GM23338 (cell line): Measurements from ENCODE around the gene ZNF440. TPM values are rescaled to one million over a fixed set of nuclear protein-coding genes. Genes with fewer than 3 reads are reported as not detected.

ENCODE experiments used
- ATAC-seq: fragments of 200-7000 bp; cut with Tn5 transposase; 3 replicates; pipeline ENCODE4 v1.9.1; 2020
- DNase-seq: peaks from one replicate; pipeline ENCODE4 v3.0.0-alpha.2; 2015; ENCODE audit warnings: low spot score
- H2AFZ ChIP-seq: fragments of 200-600 bp; sonication (generic); 2 replicates; pipeline ENCODE4 v1.8.0; 2016; ENCODE audit warnings: antibody characterized with exemption, mild to moderate bottlenecking, moderate library complexity
- H3F3A ChIP-seq: fragments of 200-600 bp; sonication (generic); replicated peaks from 2 replicates; pipeline ENCODE4 v1.8.0; 2017; ENCODE audit warnings: antibody characterized with exemption, mixed run types, low read depth
- H3K27ac ChIP-seq: fragments of 200-600 bp; sonication (generic); 2 replicates; pipeline ENCODE4 v1.6.1; 2016; ENCODE audit warnings: low read depth
- H3K27me3 ChIP-seq: fragments of 200-600 bp; sonication (generic); 2 replicates; pipeline ENCODE4 v1.8.0; 2016; ENCODE audit warnings: mild to moderate bottlenecking, mixed run types, moderate library complexity; ENCODE audit not compliant: insufficient read depth
- H3K36me3 ChIP-seq: fragments of 200-600 bp; sonication (generic); 2 replicates; pipeline ENCODE4 v1.8.0; 2016; ENCODE audit warnings: mild to moderate bottlenecking; ENCODE audit not compliant: insufficient read depth
- H3K4me1 ChIP-seq: fragments of 200-600 bp; sonication (generic); 2 replicates; pipeline ENCODE4 v1.8.0; 2016; ENCODE audit warnings: mild to moderate bottlenecking, moderate library complexity; ENCODE audit not compliant: insufficient read depth
- H3K4me2 ChIP-seq: fragments of 200-600 bp; sonication (generic); 2 replicates; pipeline ENCODE4 v1.7.1; 2017; ENCODE audit warnings: mixed run types
- H3K4me3 ChIP-seq: fragments of 200-600 bp; sonication (generic); 2 replicates; pipeline ENCODE4 v1.6.1; 2016; ENCODE audit warnings: mixed run types
- H3K79me2 ChIP-seq: fragments of 200-600 bp; sonication (generic); replicated peaks from 2 replicates; pipeline ENCODE4 v1.8.0; 2017; ENCODE audit warnings: mild to moderate bottlenecking; ENCODE audit not compliant: insufficient read depth
- H3K9me2 ChIP-seq: fragments of 200-600 bp; sonication (generic); 2 replicates; pipeline ENCODE4 v1.8.0; 2017; ENCODE audit not compliant: insufficient read depth
- H4K20me1 ChIP-seq: fragments of 200-600 bp; sonication (generic); replicated peaks from 2 replicates; pipeline ENCODE4 v1.8.0; 2017; ENCODE audit warnings: mild to moderate bottlenecking; ENCODE audit not compliant: insufficient read depth
- H3K27ac Mint-ChIP-seq: 2 replicates; pipeline ENCODE4 v1.8.0; 2020; ENCODE audit warnings: inconsistent platforms, mild to moderate bottlenecking, moderate library complexity, mixed read lengths
- H3K27me3 Mint-ChIP-seq: 3 replicates; pipeline ENCODE4 v1.8.0; 2022; ENCODE audit warnings: low read depth, mild to moderate bottlenecking, moderate library complexity, mixed read lengths, inconsistent platforms; ENCODE audit not compliant: insufficient read depth, poor library complexity
- H3K36me3 Mint-ChIP-seq: 3 replicates; pipeline ENCODE4 v1.8.0; 2021; ENCODE audit warnings: low read depth, mild to moderate bottlenecking, inconsistent platforms, moderate library complexity, mixed read lengths
- H3K4me1 Mint-ChIP-seq: 3 replicates; pipeline ENCODE4 v1.8.0; 2020; ENCODE audit warnings: mild to moderate bottlenecking, inconsistent platforms, mixed read lengths
- H3K4me3 Mint-ChIP-seq: 3 replicates; pipeline ENCODE4 v1.8.0; 2021; ENCODE audit warnings: moderate library complexity, mild to moderate bottlenecking, inconsistent platforms, mixed read lengths
- H3K9me3 Mint-ChIP-seq: 3 replicates; pipeline ENCODE4 v1.8.0; 2020; ENCODE audit warnings: moderate library complexity, mild to moderate bottlenecking, inconsistent platforms, mixed read lengths
- CREB1 ChIP-seq: fragments of 250-450 bp; sonication (Bioruptor Pico); IDR thresholded peaks from 2 replicates; pipeline ENCODE4 v1.5.0; 2020; ENCODE audit warnings: low read depth, mild to moderate bottlenecking, moderate library complexity
- CTCF ChIP-seq, 2 experiments: fragments of 200-600 bp in 1 of 2; sonication (generic) in 1 of 2; conservative IDR thresholded peaks; 2 replicates each; pipeline versions ENCODE4 v1.5.1 to v1.6.1; 2016 to 2017; ENCODE audit warnings: antibody characterized with exemption in 2 of 2, low read depth in 2 of 2, mild to moderate bottlenecking in 2 of 2, moderate library complexity in 1 of 2
- ETS1 ChIP-seq: IDR thresholded peaks from 2 replicates; pipeline ENCODE4 v1.6.1; 2016; ENCODE audit warnings: antibody characterized with exemption
- EZH2 ChIP-seq: fragments of 200-600 bp; sonication (generic); IDR thresholded peaks from one replicate; pipeline ENCODE4 v1.8.0; 2017; ENCODE audit warnings: antibody characterized with exemption, mild to moderate bottlenecking, low read depth; ENCODE audit not compliant: unreplicated experiment
- EZH2phosphoT487 ChIP-seq: fragments of 200-600 bp; sonication (generic); IDR thresholded peaks from one replicate; pipeline ENCODE4 v1.8.1; 2018; ENCODE audit warnings: antibody characterized with exemption; ENCODE audit not compliant: unreplicated experiment
- JUNB ChIP-seq: IDR thresholded peaks from one replicate; pipeline ENCODE4 v1.6.1; 2016; ENCODE audit warnings: antibody characterized with exemption; ENCODE audit not compliant: unreplicated experiment
- NANOG ChIP-seq: IDR thresholded peaks from 2 replicates; pipeline ENCODE4 v1.6.1; 2016; ENCODE audit warnings: antibody characterized with exemption, borderline replicate concordance
- POLR2AphosphoS5 ChIP-seq: IDR thresholded peaks from 2 replicates; pipeline ENCODE4 v1.6.1; 2016; ENCODE audit warnings: antibody characterized with exemption, low read depth
- REST ChIP-seq: IDR thresholded peaks from one replicate; pipeline ENCODE4 v1.6.1; 2018; ENCODE audit warnings: antibody characterized with exemption; ENCODE audit not compliant: unreplicated experiment
- STAT1 ChIP-seq: IDR thresholded peaks from one replicate; pipeline ENCODE4 v1.6.1; 2016; ENCODE audit warnings: antibody characterized with exemption; ENCODE audit not compliant: unreplicated experiment
- ZNF114 ChIP-seq: fragments of 250-450 bp; sonication (Bioruptor Pico); IDR thresholded peaks from 2 replicates; pipeline ENCODE4 v1.5.0; 2020; ENCODE audit warnings: mild to moderate bottlenecking, moderate library complexity
- ZNF331 ChIP-seq: fragments of 250-450 bp; sonication (Bioruptor Pico); IDR thresholded peaks from 2 replicates; pipeline ENCODE4 v1.5.0; 2020; ENCODE audit warnings: low read depth, mild to moderate bottlenecking, moderate library complexity
- polyA plus RNA-seq: library from polyadenylated mRNA; unstranded; fragments of >200 nt; fragmentation: Nextera tagmentation; extraction: Ambion mirVana; gene quantifications from 2 replicates; pipeline ENCODE4 v1.2.1, GENCODE V29; 2016
- total RNA-seq: library from RNA; depleted of rRNA; stranded (reverse); fragments of >200 nt; shearing (Covaris generic); gene quantifications from 2 replicates; pipeline ENCODE4 v1.2.3, GENCODE V29; 2014

The ZNF440 gene
- total and polyA plus RNA-seq, 2 experiments from 2014 or later, result 2.5 to 9.3 TPM

GRCh38 chr19:11769995-11770394, 44.1 kb upstream of the ZNF440 start:
- DNase-seq (no peak), ATAC-seq (no peak)
- Mint-ChIP-seq H3K27me3 (peaks cover 2% of the 10 kb centered on the region), H3K27ac (no peak overlapping the region), H3K36me3 (peaks cover 15% of the 10 kb centered on the region; the same call in 2 of the 3 replicates), H3K9me3 (peaks cover 91% of the 10 kb centered on the region), H3K4me1 (no peaks in the 10 kb centered on the region), H3K4me3 (no peak overlapping the region)
- no peak overlapping the region for H3K4me3 ChIP-seq
- 0 out of 2 replicates have a peak, but pooled peaks cover 3% of the 10 kb centered on the region for H3K4me1 ChIP-seq
- H3K79me2 ChIP-seq, result no peaks in the 10 kb centered on the region
- H3F3A ChIP-seq, result no peaks in the 10 kb centered on the region
- peaks cover 37% of the 10 kb centered on the region for H3K27me3 ChIP-seq
- H3K27ac ChIP-seq, result no peak overlapping the region
- H3K9me2 ChIP-seq, result peaks cover 2% of the 10 kb centered on the region; the same call in 1 of the 2 replicates
- H3K4me2 ChIP-seq, result no peak overlapping the region
- H2AFZ ChIP-seq, result no peak overlapping the region
- H4K20me1 ChIP-seq, result no peaks in the 10 kb centered on the region
- TF ChIP-seq EZH2phosphoT487 (no peak), JUNB (no peak), ETS1 (no peak), ZNF331 (CRISPR knock-in tag) (no peak), EZH2 (no peak), NANOG (no peak), CTCF (conservative IDR thresholded peaks at IDR 0.05; ENCODE audit: low read depth in 2 of 2) (no peak), ZNF114 (CRISPR knock-in tag) (no peak), POLR2AphosphoS5 (no peak), STAT1 (no peak), CREB1 (CRISPR knock-in tag) (no peak), REST (no peak)
- no peaks in the 10 kb centered on the region for H3K36me3 ChIP-seq
